AG09309 (cell line): ENCODE data around the gene FOXP1.
A peak's percentile ranks its signal among the peaks of the same experiment; 100 is the strongest.

ENCODE experiments used
- DNase-seq: peaks from one replicate; pipeline ENCODE4 v3.0.0-alpha.2; 2010; ENCODE audit warnings: low read depth
- H3K4me3 ChIP-seq: 2 replicates; pipeline ENCODE4 v1.5.1; 2011; ENCODE audit warnings: mild to moderate bottlenecking, low read depth, low read length, moderate library complexity; ENCODE audit not compliant: control insufficient read depth
- TF ChIP-seq, protein P1 (sequence below): IDR thresholded peaks from 2 replicates; pipeline ENCODE4 v1.5.1; 2011; ENCODE audit warnings: mild to moderate bottlenecking, low read depth, low read length, inconsistent platforms; ENCODE audit not compliant: insufficient read depth, control insufficient read depth; ENCODE audit errors: missing control alignments

Gene FOXP1

DNA sequence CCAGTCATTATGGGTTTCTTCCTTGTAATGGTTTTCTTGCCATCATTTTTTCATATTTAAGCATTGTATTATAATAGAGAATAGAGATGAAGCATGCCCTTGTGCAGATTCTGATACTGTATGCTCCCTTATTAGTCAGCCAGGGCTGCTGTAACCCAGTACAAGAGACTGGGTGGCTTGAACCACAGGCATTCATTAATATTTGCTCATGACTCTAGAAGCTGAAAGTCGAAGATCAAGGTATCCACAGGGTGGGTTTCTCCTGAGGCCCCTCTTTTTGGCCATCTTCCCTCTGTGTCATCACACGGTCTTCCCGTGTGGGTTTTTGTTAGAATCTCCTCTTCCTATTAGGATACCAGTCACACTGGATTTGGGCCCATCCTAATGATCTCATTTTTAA is 74.5 kb downstream of the FOXP1 start:
- TF ChIP-seq, protein P1, sequence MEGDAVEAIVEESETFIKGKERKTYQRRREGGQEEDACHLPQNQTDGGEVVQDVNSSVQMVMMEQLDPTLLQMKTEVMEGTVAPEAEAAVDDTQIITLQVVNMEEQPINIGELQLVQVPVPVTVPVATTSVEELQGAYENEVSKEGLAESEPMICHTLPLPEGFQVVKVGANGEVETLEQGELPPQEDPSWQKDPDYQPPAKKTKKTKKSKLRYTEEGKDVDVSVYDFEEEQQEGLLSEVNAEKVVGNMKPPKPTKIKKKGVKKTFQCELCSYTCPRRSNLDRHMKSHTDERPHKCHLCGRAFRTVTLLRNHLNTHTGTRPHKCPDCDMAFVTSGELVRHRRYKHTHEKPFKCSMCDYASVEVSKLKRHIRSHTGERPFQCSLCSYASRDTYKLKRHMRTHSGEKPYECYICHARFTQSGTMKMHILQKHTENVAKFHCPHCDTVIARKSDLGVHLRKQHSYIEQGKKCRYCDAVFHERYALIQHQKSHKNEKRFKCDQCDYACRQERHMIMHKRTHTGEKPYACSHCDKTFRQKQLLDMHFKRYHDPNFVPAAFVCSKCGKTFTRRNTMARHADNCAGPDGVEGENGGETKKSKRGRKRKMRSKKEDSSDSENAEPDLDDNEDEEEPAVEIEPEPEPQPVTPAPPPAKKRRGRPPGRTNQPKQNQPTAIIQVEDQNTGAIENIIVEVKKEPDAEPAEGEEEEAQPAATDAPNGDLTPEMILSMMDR: no peak
- H3K4me3 ChIP-seq: no peak overlapping the region
- no peak for DNase-seq

DNA sequence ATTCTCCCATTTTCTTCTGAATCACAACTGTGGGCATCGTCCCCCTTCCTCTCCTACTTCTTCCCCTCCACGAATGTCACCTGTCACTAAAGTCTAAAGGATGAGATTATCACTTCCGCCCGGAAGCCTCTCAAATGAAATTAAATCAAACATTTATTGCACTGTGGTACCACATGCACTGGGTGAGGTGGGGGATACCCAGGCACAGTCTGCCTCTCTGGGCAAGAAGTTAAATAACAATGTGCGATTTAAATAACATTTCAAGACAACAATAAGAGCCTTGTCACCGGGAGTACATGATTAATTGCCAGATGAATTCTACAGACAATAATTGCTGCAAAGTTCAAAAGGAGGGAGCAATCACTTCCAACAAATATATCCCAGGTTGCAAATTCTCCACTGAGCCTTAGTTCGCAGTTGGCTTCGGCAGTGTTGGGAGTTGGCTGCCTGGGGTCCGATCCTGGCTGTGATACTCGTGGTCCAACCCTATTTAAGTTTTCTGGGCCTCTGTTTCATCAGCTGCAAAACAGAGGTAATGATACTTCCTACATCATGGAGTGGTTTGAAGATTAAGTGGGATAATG is 77.7 kb downstream of the FOXP1 start:
- TF ChIP-seq, protein P1: no peak
- no peak for DNase-seq
- no peak overlapping the region for H3K4me3 ChIP-seq

DNA sequence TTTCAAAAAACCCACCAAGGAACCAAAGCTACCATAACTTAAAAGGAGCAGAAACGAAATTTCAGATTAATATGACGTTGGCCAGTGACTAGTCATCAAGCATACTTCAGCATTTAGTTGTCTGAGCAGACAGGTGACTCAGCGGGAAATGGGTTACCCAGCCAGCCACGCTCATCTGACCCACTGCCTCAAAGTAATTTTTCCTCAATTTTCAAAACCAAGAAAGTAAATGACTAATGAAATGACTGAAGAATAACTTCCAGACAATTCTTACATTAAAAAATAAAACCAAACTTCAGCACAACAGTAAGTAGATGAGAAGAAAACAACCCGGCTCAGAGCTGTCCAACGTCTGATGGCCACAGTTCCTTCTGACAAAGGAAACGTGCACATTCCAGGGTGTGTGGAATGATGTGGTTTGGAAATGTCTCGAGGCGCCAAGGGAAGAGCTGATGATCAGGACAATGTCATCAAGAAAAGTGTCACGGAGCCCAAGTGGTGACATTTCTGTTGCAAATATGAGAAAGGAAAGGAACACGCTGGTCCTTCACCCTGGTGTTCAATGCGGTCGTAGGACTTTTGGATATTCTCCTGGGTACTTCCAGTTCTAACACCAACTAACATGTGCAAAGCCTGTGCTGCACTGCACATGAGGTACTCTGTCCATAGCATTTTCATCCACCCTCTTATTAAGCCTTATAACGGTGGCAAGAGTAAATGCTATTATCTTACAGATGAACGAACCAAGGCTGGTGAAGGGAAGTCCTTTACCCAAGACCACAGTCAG is 79.1 kb downstream of the FOXP1 start:
- TF ChIP-seq, protein P1: no peak
- H3K4me3 ChIP-seq: peak overlapping the region; percentile 22
- peak; percentile 74 for DNase-seq

DNA sequence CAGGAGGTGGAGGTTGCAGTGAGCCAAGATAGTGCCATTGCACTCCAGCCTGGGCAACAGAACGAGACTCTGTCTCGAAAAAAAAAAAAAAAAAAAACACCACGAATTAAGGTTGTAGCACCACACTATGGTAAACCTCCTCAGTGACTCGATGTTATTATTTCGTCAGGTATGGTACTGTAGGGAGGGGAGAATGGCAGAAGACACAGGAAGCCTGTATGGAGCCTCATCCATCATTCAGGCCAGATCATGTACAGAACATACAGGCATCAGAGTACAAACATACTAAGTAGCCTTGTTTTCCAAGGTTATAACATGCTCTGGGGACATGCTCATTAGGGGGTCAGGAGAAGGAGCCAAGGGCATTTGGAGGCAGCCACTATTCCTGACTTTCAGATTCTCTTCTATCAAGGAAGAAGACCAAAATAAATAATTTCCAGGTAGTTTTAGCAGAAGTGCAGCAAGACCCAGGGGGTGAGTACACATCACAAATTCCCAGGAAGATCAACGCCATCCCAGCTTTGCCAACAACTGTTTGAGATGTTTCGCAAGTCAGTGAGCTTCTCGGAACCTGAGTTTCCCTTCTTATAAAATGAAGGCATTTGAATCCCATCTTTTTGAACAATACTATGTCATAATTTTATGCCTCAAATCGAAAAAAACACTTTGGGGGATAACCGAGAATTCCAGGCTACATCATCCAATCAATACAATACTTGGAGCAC is 79.8 kb downstream of the FOXP1 start:
- peak overlapping the region; percentile 20 for H3K4me3 ChIP-seq
- DNase-seq: peak; percentile 57
- TF ChIP-seq, protein P1: no peak

DNA sequence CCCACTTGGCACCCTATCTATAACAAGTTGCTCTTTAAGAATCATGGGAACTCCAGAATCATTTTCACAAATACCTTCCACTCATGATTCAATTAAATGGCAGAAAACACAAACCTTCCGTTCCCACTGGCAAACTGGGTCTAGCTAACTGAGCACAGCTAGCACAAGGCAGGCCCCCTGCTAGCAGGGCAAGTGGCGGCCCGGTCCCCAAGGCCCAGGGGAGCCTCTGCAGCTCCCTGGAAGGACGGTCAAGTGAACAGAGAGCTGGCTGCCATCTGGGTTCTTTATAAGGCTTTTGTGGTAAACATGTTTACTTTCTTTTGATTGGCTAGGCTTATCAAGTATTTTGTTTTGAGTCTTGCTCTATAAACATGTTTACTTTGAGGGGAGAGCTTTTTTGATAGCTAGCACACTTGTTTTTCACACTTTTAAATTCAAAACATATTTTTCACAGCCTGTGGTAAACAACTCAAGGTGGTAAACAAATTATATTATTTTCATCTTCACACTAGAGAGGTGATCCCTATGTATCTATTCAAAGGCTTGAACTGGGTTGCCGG is 81.4 kb downstream of the FOXP1 start:
- no peak overlapping the region for H3K4me3 ChIP-seq
- TF ChIP-seq, protein P1: no peak
- no peak for DNase-seq

DNA sequence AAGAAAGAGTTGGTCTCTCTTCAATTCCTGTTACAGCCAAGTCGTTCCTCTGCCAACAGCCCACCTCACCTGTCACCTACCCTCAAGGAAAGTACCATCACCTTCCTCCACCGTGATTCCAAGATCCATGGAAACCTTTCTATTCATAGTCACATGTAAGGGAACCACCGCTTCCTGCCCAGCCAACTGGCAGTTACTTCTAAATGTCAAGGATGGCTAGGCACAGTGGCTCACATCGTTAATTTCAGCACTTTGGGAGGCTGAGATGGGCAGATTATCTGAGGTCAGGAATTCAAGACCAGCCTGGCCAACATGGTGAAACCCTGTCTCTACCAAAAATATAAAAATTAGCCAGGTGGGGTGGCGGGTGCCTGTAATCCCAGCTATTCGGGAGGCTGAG is 82.8 kb downstream of the FOXP1 start:
- TF ChIP-seq, protein P1: no peak
- no peak overlapping the region for H3K4me3 ChIP-seq
- no peak for DNase-seq
